ENCODE data around the gene DBX1. TPM values are rescaled to one million over a fixed set of nuclear protein-coding genes. Genes with fewer than 3 reads are reported as not detected.

DBX1 gene
- total RNA-seq, 2 experiments from 2014 or later = not detected

DNA sequence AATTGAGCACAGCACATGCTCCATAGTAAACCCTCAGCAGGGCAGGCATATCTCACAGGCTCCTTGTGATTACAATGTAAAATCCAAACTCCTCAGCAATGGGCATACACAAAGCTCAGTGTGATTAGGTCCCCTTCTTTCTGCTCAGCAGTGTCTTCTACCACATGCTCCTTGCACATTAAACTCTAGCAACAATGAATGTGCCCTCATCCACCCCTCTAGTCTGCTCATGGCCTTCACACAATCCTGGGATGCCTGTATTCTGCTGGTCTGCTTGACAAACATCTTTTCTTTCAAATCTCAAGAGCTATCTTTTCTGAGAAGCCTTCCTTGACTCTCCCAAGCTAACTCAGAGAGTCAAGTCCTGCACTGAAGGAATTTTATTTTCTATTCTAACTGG, 32.4 kb upstream of the DBX1 start:
- intact Hi-C loops (cut with micrococcal nuclease; ENCODE audit: unreplicated experiment) = no loop called here
- no peaks in the 10 kb centered on the region for H3K4me1 ChIP-seq (ENCODE audit: insufficient read depth, low read length, poor library complexity, severe bottlenecking)
- H3K4me3 ChIP-seq (ENCODE audit: low read depth, low read length, poor library complexity, severe bottlenecking) = no peak overlapping the region
- no TSS peak for BruUV-seq (replicated peaks)
- TF ChIP-seq EZH2phosphoT487 (IDR thresholded peaks at IDR 0.05; ENCODE audit: borderline replicate concordance, low read depth, low read length) (no peak), CTCF (conservative IDR thresholded peaks at IDR 0.05; ENCODE audit: low read length) (no peak)
- H3K4me2 ChIP-seq (ENCODE audit: low read length) = no peak overlapping the region
- H3K79me2 ChIP-seq (ENCODE audit: insufficient read depth, low read depth, low read length) = no peaks in the 10 kb centered on the region
- no peaks in the 10 kb centered on the region for H3K9me3 ChIP-seq (ENCODE audit: low read length)
- no peaks in the 10 kb centered on the region for H4K20me1 ChIP-seq (ENCODE audit: insufficient read depth, low read length)
- no peaks in the 10 kb centered on the region for H3K9me2 ChIP-seq (ENCODE audit: insufficient read depth, low read length)
- no peak overlapping the region for H2AFZ ChIP-seq (ENCODE audit: low read length)
- POLR2A ChIA-PET = interaction anchor here (1.5 kb wide), 1 partner anchor 17 kb away, joined by 5 read pairs; no protein-coding TSS in a partner anchor
- H3K36me3 ChIP-seq (ENCODE audit: insufficient read depth, low read length) = no peaks in the 10 kb centered on the region
- CTCF ChIA-PET (ENCODE audit: unreplicated experiment) = no interaction called here
- no peak for DNase-seq (ENCODE audit: low spot score)
- H3K27ac ChIP-seq (ENCODE audit: low read depth, low read length, poor library complexity, severe bottlenecking) = no peak overlapping the region

- ChIA-PET POLR2A (interaction anchor here (0.7 kb wide), 1 partner anchor 25 kb away, joined by 3 read pairs; no protein-coding TSS in a partner anchor), CTCF (ENCODE audit: unreplicated experiment) (no interaction called here)
- Histone ChIP-seq H3K4me1 (ENCODE audit: insufficient read depth, low read length, poor library complexity, severe bottlenecking) (no peaks in the 10 kb centered on the region), H3K9me3 (ENCODE audit: low read length) (no peaks in the 10 kb centered on the region), H2AFZ (ENCODE audit: low read length) (no peak overlapping the region), H3K36me3 (ENCODE audit: insufficient read depth, low read length) (no peaks in the 10 kb centered on the region), H3K9me2 (ENCODE audit: insufficient read depth, low read length) (no peaks in the 10 kb centered on the region), H3K4me3 (ENCODE audit: low read depth, low read length, poor library complexity, severe bottlenecking) (no peak overlapping the region), H3K27ac (ENCODE audit: low read depth, low read length, poor library complexity, severe bottlenecking) (no peak overlapping the region), H3K4me2 (ENCODE audit: low read length) (no peak overlapping the region), H3K79me2 (ENCODE audit: insufficient read depth, low read depth, low read length) (no peaks in the 10 kb centered on the region), H4K20me1 (ENCODE audit: insufficient read depth, low read length) (no peaks in the 10 kb centered on the region)
- TF ChIP-seq CTCF (conservative IDR thresholded peaks at IDR 0.05; ENCODE audit: low read length) (no peak), EZH2phosphoT487 (IDR thresholded peaks at IDR 0.05; ENCODE audit: borderline replicate concordance, low read depth, low read length) (no peak)
- DNase-seq (ENCODE audit: low spot score) = no peak
- no TSS peak for BruUV-seq (replicated peaks)
- intact Hi-C loops (cut with micrococcal nuclease; ENCODE audit: unreplicated experiment) = no loop called here
Measured at GRCh38 chr11:20192151-20192550, 31.9 kb upstream of the DBX1 start.

- no peak for DNase-seq (ENCODE audit: low spot score)
- Histone ChIP-seq H3K4me1 (ENCODE audit: insufficient read depth, low read length, poor library complexity, severe bottlenecking) (no peaks in the 10 kb centered on the region), H3K9me3 (ENCODE audit: low read length) (no peaks in the 10 kb centered on the region), H3K4me2 (ENCODE audit: low read length) (no peak overlapping the region), H2AFZ (ENCODE audit: low read length) (no peak overlapping the region), H4K20me1 (ENCODE audit: insufficient read depth, low read length) (no peaks in the 10 kb centered on the region), H3K27ac (ENCODE audit: low read depth, low read length, poor library complexity, severe bottlenecking) (no peak overlapping the region), H3K4me3 (ENCODE audit: low read depth, low read length, poor library complexity, severe bottlenecking) (no peak overlapping the region), H3K9me2 (ENCODE audit: insufficient read depth, low read length) (no peaks in the 10 kb centered on the region), H3K36me3 (ENCODE audit: insufficient read depth, low read length) (no peaks in the 10 kb centered on the region), H3K79me2 (ENCODE audit: insufficient read depth, low read depth, low read length) (no peaks in the 10 kb centered on the region)
- no TSS peak for BruUV-seq (replicated peaks)
- intact Hi-C loops (cut with micrococcal nuclease; ENCODE audit: unreplicated experiment) = no loop called here
- CTCF ChIA-PET (ENCODE audit: unreplicated experiment) = no interaction called here
- TF ChIP-seq EZH2phosphoT487 (IDR thresholded peaks at IDR 0.05; ENCODE audit: borderline replicate concordance, low read depth, low read length) (no peak), CTCF (conservative IDR thresholded peaks at IDR 0.05; ENCODE audit: low read length) (no peak)
- POLR2A ChIA-PET = no interaction called here
Measured at GRCh38 chr11:20178976-20179375, 18.7 kb upstream of the DBX1 start.
